K562 (cell line): ENCODE measurements around the gene IFFO2. TPM values are rescaled to one million over a fixed set of nuclear protein-coding genes. Genes with fewer than 3 reads are reported as not detected.

Experiments
- ATAC-seq: fragments of 200-7000 bp; cut with Tn5 transposase; 3 replicates; pipeline ENCODE4 v1.9.1; 2020; ENCODE audit warnings: moderate library complexity
- BruUV-seq: library from RNA; stranded (reverse); fragments of 400-500 nt; replicated peaks from 2 replicates; lab custom pipeline; 2021; lab: Mats Ljungman, UMichigan
- CTCF ChIA-PET: fragments of 300-600 bp; formaldehyde crosslinking; extraction: SDS; loops from one replicate; lab custom pipeline; 2021; ENCODE audit warnings: low intra/inter-chr PET ratio; lab: Yijun Ruan, JAX
- POLR2A ChIA-PET: fragments of 300-600, 350-650 bp; sonication (Branson Sonifier 250); formaldehyde crosslinking; extraction: SDS; loops from one replicate; lab custom pipeline; 2021; ENCODE audit warnings: antibody characterized with exemption, inconsistent platforms; lab: Yijun Ruan, JAX
- DNase-seq, 4 experiments: peaks; one replicate each; pipeline versions ENCODE4 v3.0.0 to v3.0.0-alpha.2; 2011 to 2018; ENCODE audit warnings: low spot score in 3 of 4, mixed read lengths in 3 of 4; ENCODE audit errors: extremely low read depth in 1 of 4
- FAIRE-seq: peaks from 2 replicates; lab custom pipeline; 2011; peaks lifted over from hg19 to GRCh38; lab: Jason Lieb, UNC
- H2AFZ ChIP-seq: 2 replicates; pipeline ENCODE4 v1.6.0; 2011; ENCODE audit warnings: low read depth, low read length, control low read depth, inconsistent platforms
- H3K27ac ChIP-seq: fragments of 200-600 bp; 3 replicates; pipeline ENCODE4 v1.8.0; 2011; ENCODE audit warnings: low read depth, mild to moderate bottlenecking, control low read depth, inconsistent platforms, low read length, moderate library complexity, mixed read lengths; ENCODE audit errors: extremely low read depth
- H3K27me3 ChIP-seq, 2 experiments: fragments of 300-600 bp in 1 of 2; 2 replicates in 1 of 2; 3 replicates in 1 of 2; pipeline versions ENCODE4 v1.6.0 to v1.8.0; 2011; ENCODE audit warnings: inconsistent platforms in 2 of 2, low read length in 2 of 2, mild to moderate bottlenecking in 1 of 2, mixed read lengths in 1 of 2, moderate library complexity in 1 of 2; ENCODE audit not compliant: control insufficient read depth in 2 of 2, insufficient read depth in 2 of 2
- H3K36me3 ChIP-seq: fragments of 300-600 bp; 3 replicates; pipeline ENCODE4 v1.8.0; 2011; ENCODE audit warnings: mild to moderate bottlenecking, low read length, inconsistent platforms; ENCODE audit not compliant: control insufficient read depth, insufficient read depth
- H3K4me1 ChIP-seq, 2 experiments: fragments of 200-600 bp in 1 of 2; replicated peaks in 1 of 2; 2 replicates in 1 of 2; 3 replicates in 1 of 2; pipeline versions ENCODE4 v1.5.1 to v1.8.0; 2011; ENCODE audit warnings: inconsistent platforms in 2 of 2, low read length in 2 of 2, mild to moderate bottlenecking in 1 of 2, mixed read lengths in 1 of 2, moderate library complexity in 1 of 2; ENCODE audit not compliant: control insufficient read depth in 2 of 2, insufficient read depth in 2 of 2
- H3K4me2 ChIP-seq: 2 replicates; pipeline ENCODE4 v1.6.1; 2011; ENCODE audit warnings: low read length, control low read depth, inconsistent platforms, mixed read lengths; ENCODE audit not compliant: insufficient read depth
- H3K4me3 ChIP-seq: fragments of 200-600 bp; sonication (generic), shearing (Covaris generic); 2 replicates; pipeline ENCODE4 v1.5.1; 2016; ENCODE audit warnings: control low read depth, inconsistent platforms
- H3K79me2 ChIP-seq: fragments of 200-600 bp; 3 replicates; pipeline ENCODE4 v1.8.0; 2011; ENCODE audit warnings: low read length, inconsistent platforms; ENCODE audit not compliant: control insufficient read depth, insufficient read depth
- H3K9ac ChIP-seq, 2 experiments: 2 replicates each; pipeline versions ENCODE4 v1.6.0 to v1.6.1; 2011; ENCODE audit warnings: low read depth in 2 of 2, low read length in 2 of 2, control low read depth in 1 of 2, inconsistent platforms in 1 of 2, mild to moderate bottlenecking in 1 of 2, mixed read lengths in 1 of 2; ENCODE audit not compliant: insufficient read depth in 1 of 2
- H3K9me1 ChIP-seq: one replicate; pipeline ENCODE4 v1.6.0; 2011; ENCODE audit warnings: inconsistent platforms, mild to moderate bottlenecking, low read length, moderate library complexity; ENCODE audit not compliant: control insufficient read depth, insufficient read depth
- H3K9me3 ChIP-seq: replicated peaks from 2 replicates; pipeline ENCODE4 v1.5.1; 2011; ENCODE audit warnings: low read depth, low read length, inconsistent platforms; ENCODE audit not compliant: control insufficient read depth, insufficient read depth
- H4K20me1 ChIP-seq: replicated peaks from 2 replicates; pipeline ENCODE4 v1.6.1; 2011; ENCODE audit warnings: low read length, inconsistent platforms, mixed read lengths; ENCODE audit not compliant: control insufficient read depth, insufficient read depth
- ARID2 ChIP-seq: fragments of 450-650 bp; IDR thresholded peaks from 2 replicates; pipeline ENCODE4 v1.6.1; 2017; ENCODE audit warnings: antibody characterized with exemption, mild to moderate bottlenecking
- ASH1L ChIP-seq: fragments of 450-650 bp; IDR thresholded peaks from 2 replicates; pipeline ENCODE4 v1.6.1; 2018; ENCODE audit warnings: borderline replicate concordance, mild to moderate bottlenecking, low read depth; ENCODE audit not compliant: partially characterized antibody
- GTF2F1 ChIP-seq: IDR thresholded peaks from 2 replicates; pipeline ENCODE4 v1.6.1; 2011; ENCODE audit warnings: low read depth, low read length, improper control_type of control experiment
- HNRNPUL1 ChIP-seq: fragments of 200-400 bp; formaldehyde crosslinking; IDR thresholded peaks from 2 replicates; pipeline ENCODE4 v1.6.1; 2017; ENCODE audit warnings: low read length
- MCM2 ChIP-seq: fragments of 450-650 bp; IDR thresholded peaks from 2 replicates; pipeline ENCODE4 v1.6.1; 2017; ENCODE audit warnings: low read depth, mild to moderate bottlenecking
- NCOA4 ChIP-seq: fragments of 450-650 bp; IDR thresholded peaks from 2 replicates; pipeline ENCODE4 v1.6.1; 2018; ENCODE audit warnings: mild to moderate bottlenecking; ENCODE audit not compliant: partially characterized antibody
- NR2F6 ChIP-seq: fragments of 450-650 bp; formaldehyde crosslinking; IDR thresholded peaks from 2 replicates; pipeline ENCODE4 v1.4.0; 2020; ENCODE audit warnings: mild to moderate bottlenecking
- NRF1 ChIP-seq, 2 experiments: fragments of 450-650 bp; IDR thresholded peaks in 1 of 2; conservative IDR thresholded peaks in 1 of 2; 2 replicates each; pipeline ENCODE4 v1.6.1; 2014; ENCODE audit warnings: mild to moderate bottlenecking in 2 of 2
- PURB ChIP-seq: sonication (generic); formaldehyde crosslinking; IDR thresholded peaks from 2 replicates; pipeline ENCODE4 v1.9.0; 2021; ENCODE audit warnings: low read depth, mild to moderate bottlenecking, missing genetic modification reagents
- SMARCA4 ChIP-seq: fragments of 450-650 bp; IDR thresholded peaks from 2 replicates; pipeline ENCODE4 v1.6.1; 2016
- SNIP1 ChIP-seq: fragments of 450-650 bp; IDR thresholded peaks from 2 replicates; pipeline ENCODE4 v1.7.1; 2017; ENCODE audit warnings: low read depth, mild to moderate bottlenecking
- ZBTB1 ChIP-seq: sonication (generic); formaldehyde crosslinking; IDR thresholded peaks from 2 replicates; pipeline ENCODE4 v1.8.1; 2023; ENCODE audit warnings: missing genetic modification reagents, low read depth, mild to moderate bottlenecking, borderline replicate concordance
- ZNF146 ChIP-seq: IDR thresholded peaks from one replicate; pipeline ENCODE4 v1.6.1; 2018; ENCODE audit warnings: missing compliant biosample characterization; ENCODE audit not compliant: unreplicated experiment
- ZNF274 ChIP-seq: IDR thresholded peaks from 2 replicates; pipeline ENCODE4 v1.6.1; 2011; ENCODE audit warnings: low read depth, mild to moderate bottlenecking, low read length, moderate library complexity, borderline replicate concordance
- ZNF778 ChIP-seq: fragments of 450-650 bp; formaldehyde crosslinking; IDR thresholded peaks from 2 replicates; pipeline ENCODE4 v1.4.0; 2020; ENCODE audit warnings: mild to moderate bottlenecking, moderate library complexity
- WGBS: fragments of 100-300 bp; shearing (Covaris generic); methylation state at CpG from one replicate; pipeline ENCODE4 v1.1.6; 2016; ENCODE audit warnings: low coverage, mixed read lengths; ENCODE audit not compliant: insufficient coverage; ENCODE audit errors: missing lambda C conversion rate; 5-methylcytosine and 5-hydroxymethylcytosine counted together
- in situ Hi-C: fragments of 300-500 bp; cut with MboI; formaldehyde crosslinking; loops from 4 replicates; pipeline ENCODE4 v1.15.0; 2018; ENCODE audit warnings: inconsistent platforms, mixed read lengths
- intact Hi-C: fragments of 100-400 bp; cut with micrococcal nuclease; formaldehyde crosslinking; loops from 2 replicates; pipeline ENCODE4 v1.14.2; 2022
- polyA plus RNA-seq, 8 experiments: library from polyadenylated mRNA; depleted of rRNA in 4 of 8; stranded (reverse) in 5 of 8; unstranded in 3 of 8; fragments of >200 nt; fragmentation: Nextera tagmentation in 2 of 8; fragmentation: Illumina TruSeq in 1 of 8; extraction: Ambion mirVana in 2 of 8; extraction: Trizol in 1 of 8; gene quantifications; 2 replicates each; pipeline versions ENCODE4 v1.2.1 to v1.2.3, GENCODE V29; 2011 to 2014; ENCODE audit warnings: inconsistent platforms in 1 of 8, missing spikeins in 1 of 8
- total RNA-seq, 7 experiments: library from RNA; depleted of rRNA in 6 of 7; stranded (reverse); fragments of >200 nt in 6 of 7; fragmentation: Illumina TruSeq in 2 of 7; extraction: Trizol in 2 of 7; gene quantifications; 2 replicates each; pipeline versions ENCODE4 v1.2.1 to v1.2.3, GENCODE V29; 2011 to 2021; ENCODE audit warnings: low replicate concordance in 1 of 7
- TF ChIP-seq, protein P1 (sequence below): fragments of 250-450 bp; sonication (Bioruptor Pico); IDR thresholded peaks from 2 replicates; pipeline ENCODE4 v1.9.0; 2021; ENCODE audit warnings: mild to moderate bottlenecking, inconsistent platforms

The IFFO2 gene
- total and polyA plus RNA-seq, 9 of the 15 experiments (the other 6 are each of a cell fraction or from before 2014, with no cell fraction given) = 0.15 to 1.0 (median 0.44) TPM; not detected in 2

DNA sequence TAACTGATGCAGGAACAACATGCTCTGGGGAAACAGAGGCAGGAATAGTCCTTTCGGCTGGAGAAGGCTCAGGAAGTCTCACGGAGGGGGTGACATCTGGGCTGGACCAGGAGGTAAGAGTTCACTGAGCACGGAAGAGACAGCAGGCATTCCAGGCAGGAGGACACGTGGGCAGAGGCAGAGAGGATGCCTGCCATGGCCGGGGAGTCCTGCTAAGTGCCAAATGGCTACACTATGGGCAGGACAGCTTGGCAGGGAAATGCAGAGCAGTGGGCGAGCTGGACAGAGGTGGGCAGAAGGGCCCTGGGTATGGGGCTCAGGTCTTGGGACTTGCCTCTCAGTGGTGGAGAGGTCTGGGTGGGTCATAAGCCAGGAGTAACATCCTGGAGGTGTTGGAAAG, 71.7 kb downstream of the IFFO2 start:
- POLR2A ChIA-PET = interaction anchor here (0.6 to 1.1 kb wide), 4 partner anchors 8 to 358 kb away, joined by 3 to 5 read pairs (median 3); no protein-coding TSS in a partner anchor
- H3K79me2 ChIP-seq = no peaks in the 10 kb centered on the region
- peaks cover 0 to 9% of the 10 kb centered on the region in 2 experiments; a peak in 1 of 5 replicates for H3K4me1 ChIP-seq
- peaks cover 12% of the 10 kb centered on the region; the same call in 1 of the 3 replicates for H3K36me3 ChIP-seq
- H3K9ac ChIP-seq = no peak overlapping the region
- no peak for FAIRE-seq
- H4K20me1 ChIP-seq = peaks cover 3% of the 10 kb centered on the region; the same call in 1 of the 2 replicates
- H3K4me2 ChIP-seq = no peak overlapping the region
- H3K27me3 ChIP-seq = no peaks in the 10 kb centered on the region
- no peak overlapping the region for H2AFZ ChIP-seq
- no peak for TF ChIP-seq ZNF274
- TF ChIP-seq NCOA4 = no peak
- TF ChIP-seq PURB (CRISPR knock-in tag) = no peak
- no peak for TF ChIP-seq ASH1L
- no peak for TF ChIP-seq ZNF778 (CRISPR knock-in tag)
- TF ChIP-seq SNIP1 = no peak
- TF ChIP-seq NR2F6 (CRISPR knock-in tag) = no peak
- TF ChIP-seq GTF2F1 = no peak
- TF ChIP-seq ZBTB1 (CRISPR knock-in tag) = no peak
- TF ChIP-seq HNRNPUL1 = no peak
- no peak for TF ChIP-seq ARID2
- no peak for TF ChIP-seq MCM2
- no peak for TF ChIP-seq ZNF146 (CRISPR knock-in tag)
- no peak for TF ChIP-seq SMARCA4
- TF ChIP-seq NRF1 (conservative IDR thresholded peaks at IDR 0.05 in 1 of 2, IDR thresholded peaks at IDR 0.05 in 1 of 2) = no peak
- TF ChIP-seq, protein P1, sequence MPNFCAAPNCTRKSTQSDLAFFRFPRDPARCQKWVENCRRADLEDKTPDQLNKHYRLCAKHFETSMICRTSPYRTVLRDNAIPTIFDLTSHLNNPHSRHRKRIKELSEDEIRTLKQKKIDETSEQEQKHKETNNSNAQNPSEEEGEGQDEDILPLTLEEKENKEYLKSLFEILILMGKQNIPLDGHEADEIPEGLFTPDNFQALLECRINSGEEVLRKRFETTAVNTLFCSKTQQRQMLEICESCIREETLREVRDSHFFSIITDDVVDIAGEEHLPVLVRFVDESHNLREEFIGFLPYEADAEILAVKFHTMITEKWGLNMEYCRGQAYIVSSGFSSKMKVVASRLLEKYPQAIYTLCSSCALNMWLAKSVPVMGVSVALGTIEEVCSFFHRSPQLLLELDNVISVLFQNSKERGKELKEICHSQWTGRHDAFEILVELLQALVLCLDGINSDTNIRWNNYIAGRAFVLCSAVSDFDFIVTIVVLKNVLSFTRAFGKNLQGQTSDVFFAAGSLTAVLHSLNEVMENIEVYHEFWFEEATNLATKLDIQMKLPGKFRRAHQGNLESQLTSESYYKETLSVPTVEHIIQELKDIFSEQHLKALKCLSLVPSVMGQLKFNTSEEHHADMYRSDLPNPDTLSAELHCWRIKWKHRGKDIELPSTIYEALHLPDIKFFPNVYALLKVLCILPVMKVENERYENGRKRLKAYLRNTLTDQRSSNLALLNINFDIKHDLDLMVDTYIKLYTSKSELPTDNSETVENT (CRISPR knock-in tag) = no peak
- no peaks in the 10 kb centered on the region for H3K9me3 ChIP-seq
- in situ Hi-C loops = loop anchor here (10.0 kb wide), 2 partner anchors 360 to 770 kb away; no protein-coding TSS in a partner anchor
- no peak for DNase-seq
- no peak overlapping the region for H3K4me3 ChIP-seq
- CTCF ChIA-PET = interaction anchor here (0.7 to 7.0 kb wide), 6 partner anchors 18 to 766 kb away, joined by 3 to 108 read pairs (median 4); partner anchors contain the start of gene ALDH4A1
- H3K27ac ChIP-seq = no peak overlapping the region
- no TSS peak for BruUV-seq
- WGBS = 46% methylated on average over 6 of the region's 6 CpGs
- no peak for ATAC-seq
- no peaks in the 10 kb centered on the region for H3K9me1 ChIP-seq
- intact Hi-C loops = loop anchor here (1.0 kb wide), 1 partner anchor 29 kb away; no protein-coding TSS in a partner anchor
